ENCODE data around the gene SEC61A2. TPM values are rescaled to one million over a fixed set of nuclear protein-coding genes. Genes with fewer than 3 reads are reported as not detected.

SEC61A2 gene
- total and polyA plus RNA-seq, 8 donors = 0.58 to 17.4 (median 6.8) TPM

- peak within 1 kb of the TSS; percentile 78 to 95 (median 92) for H3K27ac ChIP-seq
- peak; percentile 86 to 96 for DNase-seq
- peaks cover 7 to 22% (median 20%) of the 10 kb centered on the region in 4 donors for H3K36me3 ChIP-seq
- peak in 1 of 7 experiments; percentile 9 for TF ChIP-seq CTCF (IDR thresholded peaks at IDR 0.05)
- no peak for TF ChIP-seq POLR2A (IDR thresholded peaks at IDR 0.05)
- peak; percentile 24 to 83 (median 42) for TF ChIP-seq POLR2AphosphoS5 (IDR thresholded peaks at IDR 0.05)
- no peak for TF ChIP-seq EP300 (IDR thresholded peaks at IDR 0.05)
- no peaks in the 10 kb centered on the region for H3K27me3 ChIP-seq
- 0% methylated on average over 44 to 62 of the region's 62 CpGs for WGBS, 5 donors
- intact Hi-C loops (cut with DNase I; ENCODE audit: low total_unique reads) = no loop called here
- H3K9me3 ChIP-seq = no peaks in the 10 kb centered on the region
- H3K4me1 ChIP-seq = peaks cover 23 to 51% (median 39%) of the 10 kb centered on the region in 4 donors
- peak within 1 kb of the TSS; percentile 83 to 99 (median 90) for H3K4me3 ChIP-seq
Observed at GRCh38 chr10:12195603-12196506, 66.4 kb downstream of the SEC61A2 start, which contains the start of the genes CDC123 and NUDT5. TSS of gene CDC123 (plus strand) at chr10:12196188. CDS start at chr10:12196246, 58 bp downstream. TSS of gene NUDT5 (minus strand) at chr10:12195891. CDS start at chr10:12186291, 9,600 bp downstream.

GRCh38 chr10:12196531-12197211 is 67.2 kb downstream of the SEC61A2 start:
- WGBS, 5 donors = 8 to 10% (median 9%) methylated on average over 15 of the region's 15 CpGs
- Histone ChIP-seq H3K27me3 (no peaks in the 10 kb centered on the region), H3K4me3 (peak overlapping the region; percentile 83 to 99 (median 90)), H3K9me3 (no peaks in the 10 kb centered on the region), H3K4me1 (peaks cover 23 to 51% (median 37%) of the 10 kb centered on the region in 4 donors), H3K27ac (peak overlapping the region; percentile 78 to 95 (median 92)), H3K36me3 (peaks cover 7 to 31% (median 28%) of the 10 kb centered on the region in 4 donors)
- no peak for DNase-seq
- TF ChIP-seq POLR2AphosphoS5 (IDR thresholded peaks at IDR 0.05) (no peak), EP300 (IDR thresholded peaks at IDR 0.05) (no peak), POLR2A (IDR thresholded peaks at IDR 0.05) (no peak), CTCF (IDR thresholded peaks at IDR 0.05) (no peak)
- intact Hi-C loops (cut with DNase I; ENCODE audit: low total_unique reads) = no loop called here

- no peaks in the 10 kb centered on the region for H3K27me3 ChIP-seq
- H3K27ac ChIP-seq = no peak overlapping the region
- H3K4me3 ChIP-seq = no peak overlapping the region
- WGBS, 5 donors = 84 to 96% (median 93%) methylated on average over 2 of the region's 2 CpGs
- intact Hi-C loops (cut with DNase I; ENCODE audit: low total_unique reads) = no loop called here
- TF ChIP-seq POLR2A (IDR thresholded peaks at IDR 0.05) (no peak), EP300 (IDR thresholded peaks at IDR 0.05) (no peak), CTCF (IDR thresholded peaks at IDR 0.05) (no peak), POLR2AphosphoS5 (IDR thresholded peaks at IDR 0.05) (no peak)
- DNase-seq = no peak
- peaks cover 14 to 45% (median 41%) of the 10 kb centered on the region in 4 donors for H3K36me3 ChIP-seq
- no peaks in the 10 kb centered on the region for H3K9me3 ChIP-seq
- peaks cover 23 to 44% (median 36%) of the 10 kb centered on the region in 4 donors for H3K4me1 ChIP-seq
Observed at GRCh38 chr10:12198156-12198555, 68.7 kb downstream of the SEC61A2 start.

GRCh38 chr10:12200850-12201249 is 71.4 kb downstream of the SEC61A2 start:
- H3K27me3 ChIP-seq = no peaks in the 10 kb centered on the region
- no peaks in the 10 kb centered on the region for H3K9me3 ChIP-seq
- TF ChIP-seq POLR2A (IDR thresholded peaks at IDR 0.05) (no peak), POLR2AphosphoS5 (IDR thresholded peaks at IDR 0.05) (no peak), CTCF (IDR thresholded peaks at IDR 0.05) (no peak), EP300 (IDR thresholded peaks at IDR 0.05) (no peak)
- WGBS, 5 donors = 94 to 98% (median 97%) methylated on average over 5 of the region's 5 CpGs
- peaks cover 14 to 70% (median 66%) of the 10 kb centered on the region in 4 donors for H3K36me3 ChIP-seq
- intact Hi-C loops (cut with DNase I; ENCODE audit: low total_unique reads) = no loop called here
- peaks cover 11 to 25% (median 19%) of the 10 kb centered on the region in 4 donors for H3K4me1 ChIP-seq
- no peak overlapping the region for H3K4me3 ChIP-seq
- H3K27ac ChIP-seq = no peak overlapping the region
- DNase-seq = no peak
